Ishikawa (cell line): ENCODE results near the gene GUCA2B.

Experiments
- CEBPB ChIP-seq: IDR thresholded peaks from 2 replicates; pipeline ENCODE4 v1.6.1; 2012
- CREB1 ChIP-seq: IDR thresholded peaks from 2 replicates; pipeline ENCODE4 v1.6.1; 2012; ENCODE audit warnings: low read depth
- EGR1 ChIP-seq: IDR thresholded peaks from 2 replicates; pipeline ENCODE4 v1.6.1; 2012
- EP300 ChIP-seq: IDR thresholded peaks from 2 replicates; pipeline ENCODE4 v1.6.1; 2012; ENCODE audit warnings: borderline replicate concordance
- FOXM1 ChIP-seq: IDR thresholded peaks from 2 replicates; pipeline ENCODE4 v1.6.1; 2012; ENCODE audit warnings: low read depth, borderline replicate concordance
- NFIC ChIP-seq: IDR thresholded peaks from 2 replicates; pipeline ENCODE4 v1.6.1; 2012
- RAD21 ChIP-seq: IDR thresholded peaks from 2 replicates; pipeline ENCODE4 v1.6.1; 2012; ENCODE audit warnings: low read depth
- TAF1 ChIP-seq: IDR thresholded peaks from 2 replicates; pipeline ENCODE4 v1.6.1; 2012; ENCODE audit warnings: low read depth, mild to moderate bottlenecking
- TCF12 ChIP-seq: IDR thresholded peaks from 2 replicates; pipeline ENCODE4 v1.6.1; 2012; ENCODE audit warnings: low read depth
- TEAD4 ChIP-seq: IDR thresholded peaks from 2 replicates; pipeline ENCODE4 v1.6.1; 2012
- YY1 ChIP-seq: IDR thresholded peaks from 2 replicates; pipeline ENCODE4 v1.6.1; 2012; ENCODE audit warnings: low read depth
- ZBTB7A ChIP-seq: IDR thresholded peaks from 2 replicates; pipeline ENCODE4 v1.6.1; 2012; ENCODE audit warnings: low read depth
- TF ChIP-seq, protein P1 (sequence below): IDR thresholded peaks from 2 replicates; pipeline ENCODE4 v1.6.1; 2012
- TF ChIP-seq, protein P2 (sequence below): IDR thresholded peaks from 2 replicates; pipeline ENCODE4 v1.6.1; 2012; ENCODE audit warnings: low read depth, mild to moderate bottlenecking
- TF ChIP-seq, protein P3 (sequence below): IDR thresholded peaks from 2 replicates; pipeline ENCODE4 v1.6.1; 2012

The GUCA2B gene

DNA sequence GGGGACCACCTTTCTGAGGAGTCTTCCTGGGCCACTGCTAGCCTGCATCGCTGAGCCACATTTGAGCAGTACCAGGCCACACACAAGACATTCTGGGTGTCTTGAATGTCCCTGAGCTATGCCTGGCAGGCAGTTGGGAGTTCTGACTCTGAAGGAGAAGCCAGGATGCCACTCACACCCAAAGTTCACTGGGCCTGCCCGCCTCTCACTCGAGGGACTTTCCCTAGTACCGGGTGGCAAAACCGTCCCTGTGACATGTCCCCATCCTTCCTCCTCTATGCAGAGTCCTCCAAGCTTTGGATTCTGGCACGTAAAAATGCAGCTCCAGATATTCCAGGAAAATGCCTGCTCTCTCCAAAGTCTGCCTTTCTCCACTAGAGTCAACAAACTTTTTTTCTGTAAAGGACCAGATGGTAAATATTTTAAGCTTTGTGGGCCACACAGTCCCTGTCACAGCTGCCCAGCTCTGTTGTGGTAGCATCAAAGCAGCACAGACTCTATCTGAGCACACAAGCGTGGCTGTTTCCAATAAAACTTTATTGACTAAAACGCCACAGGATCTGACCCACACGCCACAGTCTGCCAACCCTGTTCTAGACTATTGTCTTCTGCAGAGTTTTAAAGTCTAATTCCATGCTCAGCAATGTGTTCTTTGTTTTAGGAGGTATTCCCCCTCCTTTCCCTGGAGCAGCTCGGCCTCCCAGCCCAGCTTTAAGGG lies 19.2 kb upstream of the GUCA2B start:
- TF ChIP-seq, protein P1, sequence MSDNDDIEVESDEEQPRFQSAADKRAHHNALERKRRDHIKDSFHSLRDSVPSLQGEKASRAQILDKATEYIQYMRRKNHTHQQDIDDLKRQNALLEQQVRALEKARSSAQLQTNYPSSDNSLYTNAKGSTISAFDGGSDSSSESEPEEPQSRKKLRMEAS = no peak
- TF ChIP-seq, protein P2, sequence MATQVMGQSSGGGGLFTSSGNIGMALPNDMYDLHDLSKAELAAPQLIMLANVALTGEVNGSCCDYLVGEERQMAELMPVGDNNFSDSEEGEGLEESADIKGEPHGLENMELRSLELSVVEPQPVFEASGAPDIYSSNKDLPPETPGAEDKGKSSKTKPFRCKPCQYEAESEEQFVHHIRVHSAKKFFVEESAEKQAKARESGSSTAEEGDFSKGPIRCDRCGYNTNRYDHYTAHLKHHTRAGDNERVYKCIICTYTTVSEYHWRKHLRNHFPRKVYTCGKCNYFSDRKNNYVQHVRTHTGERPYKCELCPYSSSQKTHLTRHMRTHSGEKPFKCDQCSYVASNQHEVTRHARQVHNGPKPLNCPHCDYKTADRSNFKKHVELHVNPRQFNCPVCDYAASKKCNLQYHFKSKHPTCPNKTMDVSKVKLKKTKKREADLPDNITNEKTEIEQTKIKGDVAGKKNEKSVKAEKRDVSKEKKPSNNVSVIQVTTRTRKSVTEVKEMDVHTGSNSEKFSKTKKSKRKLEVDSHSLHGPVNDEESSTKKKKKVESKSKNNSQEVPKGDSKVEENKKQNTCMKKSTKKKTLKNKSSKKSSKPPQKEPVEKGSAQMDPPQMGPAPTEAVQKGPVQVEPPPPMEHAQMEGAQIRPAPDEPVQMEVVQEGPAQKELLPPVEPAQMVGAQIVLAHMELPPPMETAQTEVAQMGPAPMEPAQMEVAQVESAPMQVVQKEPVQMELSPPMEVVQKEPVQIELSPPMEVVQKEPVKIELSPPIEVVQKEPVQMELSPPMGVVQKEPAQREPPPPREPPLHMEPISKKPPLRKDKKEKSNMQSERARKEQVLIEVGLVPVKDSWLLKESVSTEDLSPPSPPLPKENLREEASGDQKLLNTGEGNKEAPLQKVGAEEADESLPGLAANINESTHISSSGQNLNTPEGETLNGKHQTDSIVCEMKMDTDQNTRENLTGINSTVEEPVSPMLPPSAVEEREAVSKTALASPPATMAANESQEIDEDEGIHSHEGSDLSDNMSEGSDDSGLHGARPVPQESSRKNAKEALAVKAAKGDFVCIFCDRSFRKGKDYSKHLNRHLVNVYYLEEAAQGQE = no peak
- no peak for TF ChIP-seq YY1
- TF ChIP-seq EGR1 = no peak
- no peak for TF ChIP-seq ZBTB7A
- TF ChIP-seq CEBPB = no peak
- no peak for TF ChIP-seq RAD21
- TF ChIP-seq FOXM1 = no peak
- TF ChIP-seq TCF12 = no peak
- no peak for TF ChIP-seq TAF1
- TF ChIP-seq, protein P3, sequence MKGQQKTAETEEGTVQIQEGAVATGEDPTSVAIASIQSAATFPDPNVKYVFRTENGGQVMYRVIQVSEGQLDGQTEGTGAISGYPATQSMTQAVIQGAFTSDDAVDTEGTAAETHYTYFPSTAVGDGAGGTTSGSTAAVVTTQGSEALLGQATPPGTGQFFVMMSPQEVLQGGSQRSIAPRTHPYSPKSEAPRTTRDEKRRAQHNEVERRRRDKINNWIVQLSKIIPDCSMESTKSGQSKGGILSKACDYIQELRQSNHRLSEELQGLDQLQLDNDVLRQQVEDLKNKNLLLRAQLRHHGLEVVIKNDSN = no peak
- no peak for TF ChIP-seq CREB1
- TF ChIP-seq EP300 = no peak
- no peak for TF ChIP-seq NFIC

DNA sequence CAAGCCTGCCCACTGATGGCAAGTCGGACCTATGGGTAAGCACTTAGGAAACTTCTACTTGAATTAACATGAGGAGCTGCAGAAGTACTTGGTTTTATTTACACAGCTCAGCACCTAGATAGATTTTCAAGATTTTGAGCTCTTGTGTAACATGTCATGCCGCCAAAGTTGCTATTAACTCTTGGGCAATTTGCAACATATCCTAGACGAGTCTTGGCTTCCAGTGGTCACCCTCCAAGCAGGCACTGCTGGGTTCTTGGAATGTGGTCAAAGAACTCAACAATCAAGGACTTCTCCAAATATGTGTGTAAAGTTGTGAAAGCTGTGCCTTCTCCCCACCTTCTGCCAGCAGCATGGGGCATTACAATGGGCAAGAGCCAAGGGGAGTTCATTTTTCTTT lies 17.8 kb upstream of the GUCA2B start:
- TF ChIP-seq NFIC = peak; percentile 64
- no peak for TF ChIP-seq YY1
- TF ChIP-seq TEAD4 = peak; percentile 39; the same call in 1 of the 2 replicates
- no peak for TF ChIP-seq CREB1
- TF ChIP-seq ZBTB7A = no peak
- TF ChIP-seq CEBPB = peak; percentile 91
- no peak for TF ChIP-seq RAD21
- TF ChIP-seq, protein P2 = no peak
- TF ChIP-seq EP300 = peak; percentile 65; the same call in 1 of the 2 replicates

- TF ChIP-seq, protein P2 = no peak
- no peak for TF ChIP-seq FOXM1
- TF ChIP-seq RAD21 = no peak
- TF ChIP-seq ZBTB7A = no peak
- TF ChIP-seq EGR1 = no peak
- TF ChIP-seq, protein P3 = no peak
- no peak for TF ChIP-seq TEAD4
- TF ChIP-seq NFIC = no peak
- no peak for TF ChIP-seq YY1
- no peak for TF ChIP-seq EP300
- TF ChIP-seq TAF1 = no peak
- TF ChIP-seq CEBPB = no peak
- no peak for TF ChIP-seq CREB1
- no peak for TF ChIP-seq TCF12
- TF ChIP-seq, protein P1 = no peak
Measured at GRCh38 chr1:42136466-42136865, 16.7 kb upstream of the GUCA2B start.

- TF ChIP-seq RAD21 (no peak), NFIC (peak; percentile 46), FOXM1 (no peak), YY1 (no peak), EP300 (peak; percentile 78), CEBPB (peak; percentile 42)
- TF ChIP-seq, protein P1 = peak; percentile 35; the same call in 1 of the 2 replicates
Measured at GRCh38 chr1:42137766-42138165, 15.4 kb upstream of the GUCA2B start.
